SK-N-SH (cell line): ENCODE results near the gene ZAR1L.

Source experiments
- MEF2A ChIP-seq: IDR thresholded peaks from 2 replicates; pipeline ENCODE4 v1.4.0; 2012; ENCODE audit warnings: low read depth, borderline replicate concordance
- TF ChIP-seq, protein P1 (sequence below): fragments of 200-600 bp; sonication (generic); IDR thresholded peaks from 2 replicates; pipeline ENCODE4 v1.6.1; 2017; ENCODE audit warnings: antibody characterized with exemption, mild to moderate bottlenecking, moderate library complexity
- TF ChIP-seq, protein P2 (sequence below): IDR thresholded peaks from 2 replicates; pipeline ENCODE4 v1.6.1; 2012; ENCODE audit warnings: mild to moderate bottlenecking, low read depth, low read length, moderate library complexity
- TF ChIP-seq, protein P3 (sequence below): fragments of 150-350 bp; IDR thresholded peaks from 2 replicates; pipeline ENCODE4 v1.6.1; 2017; ENCODE audit warnings: antibody characterized with exemption, low read length, low read depth, borderline replicate concordance

- TF ChIP-seq MEF2A: no peak
- TF ChIP-seq, protein P1, sequence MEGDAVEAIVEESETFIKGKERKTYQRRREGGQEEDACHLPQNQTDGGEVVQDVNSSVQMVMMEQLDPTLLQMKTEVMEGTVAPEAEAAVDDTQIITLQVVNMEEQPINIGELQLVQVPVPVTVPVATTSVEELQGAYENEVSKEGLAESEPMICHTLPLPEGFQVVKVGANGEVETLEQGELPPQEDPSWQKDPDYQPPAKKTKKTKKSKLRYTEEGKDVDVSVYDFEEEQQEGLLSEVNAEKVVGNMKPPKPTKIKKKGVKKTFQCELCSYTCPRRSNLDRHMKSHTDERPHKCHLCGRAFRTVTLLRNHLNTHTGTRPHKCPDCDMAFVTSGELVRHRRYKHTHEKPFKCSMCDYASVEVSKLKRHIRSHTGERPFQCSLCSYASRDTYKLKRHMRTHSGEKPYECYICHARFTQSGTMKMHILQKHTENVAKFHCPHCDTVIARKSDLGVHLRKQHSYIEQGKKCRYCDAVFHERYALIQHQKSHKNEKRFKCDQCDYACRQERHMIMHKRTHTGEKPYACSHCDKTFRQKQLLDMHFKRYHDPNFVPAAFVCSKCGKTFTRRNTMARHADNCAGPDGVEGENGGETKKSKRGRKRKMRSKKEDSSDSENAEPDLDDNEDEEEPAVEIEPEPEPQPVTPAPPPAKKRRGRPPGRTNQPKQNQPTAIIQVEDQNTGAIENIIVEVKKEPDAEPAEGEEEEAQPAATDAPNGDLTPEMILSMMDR: no peak
- TF ChIP-seq, protein P2, sequence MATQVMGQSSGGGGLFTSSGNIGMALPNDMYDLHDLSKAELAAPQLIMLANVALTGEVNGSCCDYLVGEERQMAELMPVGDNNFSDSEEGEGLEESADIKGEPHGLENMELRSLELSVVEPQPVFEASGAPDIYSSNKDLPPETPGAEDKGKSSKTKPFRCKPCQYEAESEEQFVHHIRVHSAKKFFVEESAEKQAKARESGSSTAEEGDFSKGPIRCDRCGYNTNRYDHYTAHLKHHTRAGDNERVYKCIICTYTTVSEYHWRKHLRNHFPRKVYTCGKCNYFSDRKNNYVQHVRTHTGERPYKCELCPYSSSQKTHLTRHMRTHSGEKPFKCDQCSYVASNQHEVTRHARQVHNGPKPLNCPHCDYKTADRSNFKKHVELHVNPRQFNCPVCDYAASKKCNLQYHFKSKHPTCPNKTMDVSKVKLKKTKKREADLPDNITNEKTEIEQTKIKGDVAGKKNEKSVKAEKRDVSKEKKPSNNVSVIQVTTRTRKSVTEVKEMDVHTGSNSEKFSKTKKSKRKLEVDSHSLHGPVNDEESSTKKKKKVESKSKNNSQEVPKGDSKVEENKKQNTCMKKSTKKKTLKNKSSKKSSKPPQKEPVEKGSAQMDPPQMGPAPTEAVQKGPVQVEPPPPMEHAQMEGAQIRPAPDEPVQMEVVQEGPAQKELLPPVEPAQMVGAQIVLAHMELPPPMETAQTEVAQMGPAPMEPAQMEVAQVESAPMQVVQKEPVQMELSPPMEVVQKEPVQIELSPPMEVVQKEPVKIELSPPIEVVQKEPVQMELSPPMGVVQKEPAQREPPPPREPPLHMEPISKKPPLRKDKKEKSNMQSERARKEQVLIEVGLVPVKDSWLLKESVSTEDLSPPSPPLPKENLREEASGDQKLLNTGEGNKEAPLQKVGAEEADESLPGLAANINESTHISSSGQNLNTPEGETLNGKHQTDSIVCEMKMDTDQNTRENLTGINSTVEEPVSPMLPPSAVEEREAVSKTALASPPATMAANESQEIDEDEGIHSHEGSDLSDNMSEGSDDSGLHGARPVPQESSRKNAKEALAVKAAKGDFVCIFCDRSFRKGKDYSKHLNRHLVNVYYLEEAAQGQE: no peak
- TF ChIP-seq, protein P3, sequence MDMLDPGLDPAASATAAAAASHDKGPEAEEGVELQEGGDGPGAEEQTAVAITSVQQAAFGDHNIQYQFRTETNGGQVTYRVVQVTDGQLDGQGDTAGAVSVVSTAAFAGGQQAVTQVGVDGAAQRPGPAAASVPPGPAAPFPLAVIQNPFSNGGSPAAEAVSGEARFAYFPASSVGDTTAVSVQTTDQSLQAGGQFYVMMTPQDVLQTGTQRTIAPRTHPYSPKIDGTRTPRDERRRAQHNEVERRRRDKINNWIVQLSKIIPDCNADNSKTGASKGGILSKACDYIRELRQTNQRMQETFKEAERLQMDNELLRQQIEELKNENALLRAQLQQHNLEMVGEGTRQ: no peak
These were observed 9.5 kb downstream of the ZAR1L start for GRCh38 chr13:32305646-32306045.
